Gastroesophageal sphincter (tissue), 4 donors: ENCODE results near the gene CABP5. TPM values are rescaled to one million over a fixed set of nuclear protein-coding genes. Genes with fewer than 3 reads are reported as not detected.
"Not testable (repeated sequence)": the region's sequence is repeated elsewhere in the genome, so short reads cannot be mapped to it uniquely, and the experiment has no call there.

Source experiments
- ATAC-seq: fragments of 150-250 bp; one replicate; pipeline ENCODE4 v1.9.1; 2016; ENCODE audit warnings: mild to moderate bottlenecking, moderate library complexity
- H3K27ac ChIP-seq, 4 donors: fragments of 200-600 bp; sonication (generic) in 3 of 4; 1 replicate in 3 of 4; 2 replicates in 1 of 4; pipeline ENCODE4 v1.5.1; 2016 to 2019
- H3K27me3 ChIP-seq: fragments of 200-600 bp; sonication (generic); one replicate; pipeline ENCODE4 v1.5.1; 2019
- H3K36me3 ChIP-seq, 2 donors: fragments of 200-600 bp; sonication (generic); one replicate each; pipeline ENCODE4 v1.5.1; 2019; ENCODE audit warnings: control low read depth in 1 of 2
- H3K4me1 ChIP-seq, 3 donors: fragments of 200-600 bp; sonication (generic); 1 replicate in 2 of 3; 2 replicates in 1 of 3; pipeline ENCODE4 v1.5.1; 2016 to 2019; ENCODE audit warnings: control low read depth in 2 of 3
- H3K4me3 ChIP-seq, 2 donors: fragments of 200-600 bp; sonication (generic); one replicate each; pipeline ENCODE4 v1.5.1; 2019; ENCODE audit warnings: mild to moderate bottlenecking in 1 of 2, moderate library complexity in 1 of 2
- H3K9me3 ChIP-seq, 3 donors: fragments of 200-600 bp; sonication (generic); one replicate each; pipeline ENCODE4 v1.5.1; 2017 to 2019; ENCODE audit warnings: control low read depth in 2 of 3
- EP300 ChIP-seq: sonication (generic); formaldehyde crosslinking; IDR thresholded peaks from one replicate; pipeline ENCODE4 v1.6.1; 2017; ENCODE audit warnings: antibody characterized with exemption, mild to moderate bottlenecking
- POLR2A ChIP-seq, 2 donors: fragments of 450-650 bp; IDR thresholded peaks; one replicate each; pipeline ENCODE4 v1.6.1; 2017; ENCODE audit warnings: antibody characterized with exemption in 2 of 2, mild to moderate bottlenecking in 2 of 2, moderate library complexity in 1 of 2
- POLR2AphosphoS5 ChIP-seq: sonication (generic); formaldehyde crosslinking; IDR thresholded peaks from one replicate; pipeline ENCODE4 v1.6.1; 2017; ENCODE audit warnings: antibody characterized with exemption
- WGBS, 2 donors: methylation state at CpG; one replicate each; pipeline ENCODE4 v1.1.5; 2018; ENCODE audit warnings: low coverage in 1 of 2; 5-methylcytosine and 5-hydroxymethylcytosine counted together
- total RNA-seq, 4 donors: library from RNA; depleted of rRNA; stranded (reverse); fragments of >200 nt; gene quantifications; one replicate each; pipeline ENCODE4 v1.1.0, GENCODE V29; 2016
- TF ChIP-seq, protein P1 (sequence below), 4 experiments: fragments of 200-600 bp in 2 of 4; fragments of 450-650 bp in 2 of 4; sonication (generic) in 1 of 4; IDR thresholded peaks; one replicate each; pipeline ENCODE4 v1.5.1; 2017 to 2019; ENCODE audit warnings: antibody characterized with exemption in 4 of 4, mild to moderate bottlenecking in 2 of 4, moderate library complexity in 2 of 4

CABP5 gene
- total RNA-seq, 4 donors from 2014 or later: not detected

DNA sequence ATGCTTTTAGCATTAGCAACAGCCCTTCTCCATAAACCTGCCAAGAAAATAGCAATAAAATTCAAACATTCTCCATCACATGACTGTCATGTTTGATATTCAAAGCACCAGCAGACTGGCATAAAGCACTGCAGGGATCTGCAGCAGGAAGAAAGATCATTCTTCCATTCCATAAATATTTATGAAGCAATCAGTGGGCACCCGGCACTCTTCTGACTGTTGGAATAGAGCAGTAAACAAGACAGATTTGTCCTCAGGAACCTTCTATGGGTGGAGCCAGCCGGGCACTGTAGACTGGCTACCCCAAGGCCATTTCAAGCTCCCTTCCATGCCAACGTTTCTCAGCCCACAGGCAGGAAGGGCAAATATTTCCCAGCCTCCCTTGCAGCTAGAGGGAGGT lies 41.2 kb upstream of the CABP5 start:
- Histone ChIP-seq H3K27ac (no peak overlapping the region), H3K36me3 (peaks cover 0 to 13% of the 10 kb centered on the region in 2 donors), H3K4me1 (peaks cover 0 to 22% (median 0%) of the 10 kb centered on the region in 3 donors), H3K27me3 (no peaks in the 10 kb centered on the region), H3K4me3 (no peak overlapping the region), H3K9me3 (no peaks in the 10 kb centered on the region)
- 28% methylated on average over 2 of the region's 3 CpGs; no CpG with 5 or more reads in 1 of the 2 donors for whole genome bisulfite sequencing, 2 donors
- ATAC-seq: no peak
- TF ChIP-seq, protein P1, sequence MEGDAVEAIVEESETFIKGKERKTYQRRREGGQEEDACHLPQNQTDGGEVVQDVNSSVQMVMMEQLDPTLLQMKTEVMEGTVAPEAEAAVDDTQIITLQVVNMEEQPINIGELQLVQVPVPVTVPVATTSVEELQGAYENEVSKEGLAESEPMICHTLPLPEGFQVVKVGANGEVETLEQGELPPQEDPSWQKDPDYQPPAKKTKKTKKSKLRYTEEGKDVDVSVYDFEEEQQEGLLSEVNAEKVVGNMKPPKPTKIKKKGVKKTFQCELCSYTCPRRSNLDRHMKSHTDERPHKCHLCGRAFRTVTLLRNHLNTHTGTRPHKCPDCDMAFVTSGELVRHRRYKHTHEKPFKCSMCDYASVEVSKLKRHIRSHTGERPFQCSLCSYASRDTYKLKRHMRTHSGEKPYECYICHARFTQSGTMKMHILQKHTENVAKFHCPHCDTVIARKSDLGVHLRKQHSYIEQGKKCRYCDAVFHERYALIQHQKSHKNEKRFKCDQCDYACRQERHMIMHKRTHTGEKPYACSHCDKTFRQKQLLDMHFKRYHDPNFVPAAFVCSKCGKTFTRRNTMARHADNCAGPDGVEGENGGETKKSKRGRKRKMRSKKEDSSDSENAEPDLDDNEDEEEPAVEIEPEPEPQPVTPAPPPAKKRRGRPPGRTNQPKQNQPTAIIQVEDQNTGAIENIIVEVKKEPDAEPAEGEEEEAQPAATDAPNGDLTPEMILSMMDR (IDR thresholded peaks at IDR 0.05): no peak
- TF ChIP-seq POLR2AphosphoS5 (no peak), EP300 (no peak), POLR2A (IDR thresholded peaks at IDR 0.05) (no peak)

DNA sequence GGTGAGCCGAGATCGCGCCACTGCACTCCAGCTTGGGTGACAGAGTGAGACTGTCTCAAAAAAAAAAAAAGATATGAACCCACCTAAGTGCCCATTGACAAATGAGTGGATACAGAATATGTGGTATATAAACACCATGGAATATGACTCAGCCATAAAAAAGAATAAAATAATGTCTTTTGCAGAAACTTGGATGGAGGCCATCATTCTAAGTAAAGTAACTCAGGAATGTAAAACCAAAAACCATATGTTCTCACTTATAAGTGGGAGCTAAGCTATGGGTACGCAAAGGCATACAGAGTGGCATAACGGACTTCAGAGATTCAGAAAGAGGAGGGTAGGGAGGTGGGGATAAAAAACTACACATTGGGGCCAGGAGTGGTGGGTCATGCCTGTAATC lies 37.2 kb upstream of the CABP5 start:
- TF ChIP-seq EP300: no peak
- TF ChIP-seq, protein P1 (IDR thresholded peaks at IDR 0.05): no peak
- TF ChIP-seq POLR2AphosphoS5: no peak
- TF ChIP-seq POLR2A (IDR thresholded peaks at IDR 0.05): no peak
- no peaks in the 10 kb centered on the region for H3K9me3 ChIP-seq
- peaks cover 0 to 14% (median 0%) of the 10 kb centered on the region in 3 donors for H3K4me1 ChIP-seq
- ATAC-seq: no peak
- H3K27me3 ChIP-seq: no peaks in the 10 kb centered on the region
- H3K4me3 ChIP-seq: no peak overlapping the region
- H3K36me3 ChIP-seq: peaks cover 0 to 15% of the 10 kb centered on the region in 2 donors
- H3K27ac ChIP-seq: no peak overlapping the region
- 82 to 94% methylated on average over 2 to 5 of the region's 5 CpGs for WGBS, 2 donors

DNA sequence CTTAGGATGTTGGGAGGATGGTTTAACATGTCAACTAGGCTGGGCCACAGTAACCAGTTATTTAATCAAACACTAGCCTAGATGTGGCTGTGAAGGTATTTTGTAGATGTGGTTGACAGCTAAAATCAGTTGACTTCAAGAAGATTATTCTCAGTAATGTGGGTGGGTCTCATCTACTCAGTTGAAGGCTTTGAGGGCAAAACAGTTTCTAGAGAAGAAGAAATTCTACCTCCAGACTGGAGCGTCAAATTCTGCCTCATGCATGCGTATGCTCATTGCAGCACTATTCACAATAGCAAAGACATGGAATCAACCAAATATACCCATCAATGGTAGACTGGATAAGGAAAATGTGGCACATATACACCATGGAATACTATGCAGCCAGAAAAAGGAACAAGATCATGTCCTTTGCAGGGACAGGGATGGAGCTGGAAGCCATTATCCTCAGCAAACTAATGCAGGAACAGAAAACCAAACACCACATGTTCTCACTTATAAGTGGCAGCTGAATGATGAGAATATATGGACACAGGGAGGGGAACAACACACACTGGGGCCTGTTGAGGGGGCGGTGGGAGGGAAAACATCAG lies 26.4 kb upstream of the CABP5 start:
- H3K36me3 ChIP-seq: peaks cover 0 to 55% of the 10 kb centered on the region in 2 donors
- H3K27me3 ChIP-seq, H3K27ac ChIP-seq, H3K4me3 ChIP-seq, ATAC-seq, H3K4me1 ChIP-seq, H3K9me3 ChIP-seq: not testable (repeated sequence)
- WGBS, 2 donors: 91% methylated on average over 3 of the region's 3 CpGs; no CpG with 5 or more reads in 1 of the 2 donors

DNA sequence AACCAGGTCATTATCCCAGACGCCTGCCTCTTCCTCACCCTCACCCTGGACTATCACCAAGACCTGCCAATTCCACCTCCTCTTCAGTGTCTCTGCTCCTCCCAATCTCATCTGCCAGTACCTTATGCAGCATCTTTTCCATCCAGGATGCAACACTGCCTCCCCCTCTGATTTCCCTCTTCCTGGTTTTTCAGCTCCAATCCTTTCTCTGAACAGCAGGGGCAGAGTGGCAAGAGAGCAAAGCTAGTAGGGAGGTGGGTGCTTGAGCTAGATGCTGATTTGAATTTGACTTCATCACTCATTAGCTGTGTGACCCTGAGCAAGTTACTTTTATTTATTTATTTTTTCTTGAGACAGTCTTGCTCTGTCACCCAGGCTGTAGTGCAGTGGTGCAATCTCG lies 25.6 kb upstream of the CABP5 start:
- H3K4me3 ChIP-seq: no peak overlapping the region
- H3K36me3 ChIP-seq: peaks cover 0 to 53% of the 10 kb centered on the region in 2 donors
- WGBS, 2 donors: 59 to 80% methylated on average over 1 to 2 of the region's 2 CpGs
- no peak for TF ChIP-seq POLR2A (IDR thresholded peaks at IDR 0.05)
- TF ChIP-seq, protein P1 (IDR thresholded peaks at IDR 0.05): no peak
- TF ChIP-seq POLR2AphosphoS5: no peak
- TF ChIP-seq EP300: no peak
- H3K27me3 ChIP-seq: no peaks in the 10 kb centered on the region
- no peak overlapping the region for H3K27ac ChIP-seq
- H3K4me1 ChIP-seq: no peaks in the 10 kb centered on the region
- no peaks in the 10 kb centered on the region for H3K9me3 ChIP-seq
- no peak for ATAC-seq

DNA sequence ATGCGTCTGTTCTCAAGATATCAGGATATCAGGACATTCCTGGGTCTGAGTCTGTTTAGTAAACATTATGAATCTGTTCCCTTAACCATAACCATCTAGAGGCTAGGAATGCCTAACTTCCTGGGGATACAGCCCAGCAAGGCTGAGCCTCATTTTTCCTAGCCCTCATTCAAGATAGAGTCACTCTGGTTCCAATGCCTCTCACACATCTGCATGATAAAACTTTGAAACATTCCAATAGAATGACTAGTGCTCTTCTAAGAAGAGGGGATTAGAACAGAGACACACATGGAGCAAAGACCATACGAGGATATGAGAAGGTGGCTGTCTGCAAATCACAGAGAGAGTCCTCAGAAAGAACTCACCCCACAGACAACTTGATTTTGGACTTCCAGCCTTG lies 20.6 kb upstream of the CABP5 start:
- ATAC-seq: no peak
- Histone ChIP-seq H3K4me3 (no peak overlapping the region), H3K4me1 (peaks cover 0 to 7% (median 0%) of the 10 kb centered on the region in 3 donors), H3K27me3 (no peaks in the 10 kb centered on the region), H3K27ac (no peak overlapping the region), H3K36me3 (peaks cover 0 to 32% of the 10 kb centered on the region in 2 donors), H3K9me3 (no peaks in the 10 kb centered on the region)
- 88 to 100% methylated on average over 1 to 2 of the region's 2 CpGs for WGBS, 2 donors
- TF ChIP-seq, protein P1 (IDR thresholded peaks at IDR 0.05): no peak
- no peak for TF ChIP-seq EP300
- no peak for TF ChIP-seq POLR2AphosphoS5
- no peak for TF ChIP-seq POLR2A (IDR thresholded peaks at IDR 0.05)
